Aorta (tissue), 5 donors: ENCODE results near the gene CLOCK. TPM values are rescaled to one million over a fixed set of nuclear protein-coding genes. Genes with fewer than 3 reads are reported as not detected.
A peak's percentile ranks its signal among the peaks of the same experiment; 100 is the strongest.

ENCODE experiments used
- ATAC-seq: fragments of 200-7000 bp; cut with Tn5 transposase; one replicate; pipeline ENCODE4 v1.9.1; 2022; ENCODE audit warnings: moderate library complexity; ENCODE audit not compliant: low FRiP score
- DNase-seq, 2 donors: peaks; one replicate each; pipeline ENCODE4 v3.0.0-alpha.2; 2020
- H3K27ac ChIP-seq, 2 donors: one replicate each; pipeline ENCODE4 v1.5.1; 2013; ENCODE audit warnings: low read length in 2 of 2, mild to moderate bottlenecking in 2 of 2, moderate library complexity in 2 of 2, control low read depth in 1 of 2, inconsistent platforms in 1 of 2, low read depth in 1 of 2
- H3K27me3 ChIP-seq, 2 donors: one replicate each; pipeline ENCODE4 v1.6.1; 2013; ENCODE audit warnings: control low read depth in 1 of 2, low read length in 1 of 2, mild to moderate bottlenecking in 1 of 2, moderate library complexity in 1 of 2; ENCODE audit not compliant: insufficient read depth in 2 of 2, control insufficient read depth in 1 of 2
- H3K36me3 ChIP-seq, 2 donors: one replicate each; pipeline ENCODE4 v1.6.1; 2013; ENCODE audit warnings: control low read depth in 1 of 2, low read length in 1 of 2, mild to moderate bottlenecking in 1 of 2; ENCODE audit not compliant: insufficient read depth in 2 of 2, control insufficient read depth in 1 of 2
- H3K4me1 ChIP-seq, 2 donors: one replicate each; pipeline ENCODE4 v1.6.1; 2013; ENCODE audit warnings: low read length in 2 of 2, control low read depth in 1 of 2, mild to moderate bottlenecking in 1 of 2, moderate library complexity in 1 of 2; ENCODE audit not compliant: insufficient read depth in 2 of 2, control insufficient read depth in 1 of 2
- H3K4me3 ChIP-seq, 2 donors: one replicate each; pipeline ENCODE4 v1.5.1; 2013; ENCODE audit warnings: low read length in 2 of 2, control low read depth in 1 of 2, mild to moderate bottlenecking in 1 of 2
- H3K9me3 ChIP-seq: one replicate; pipeline ENCODE4 v1.6.1; 2013; ENCODE audit warnings: mild to moderate bottlenecking, low read length; ENCODE audit not compliant: control insufficient read depth
- WGBS, 2 donors: extraction: QIAGEN DNeasy Blood & Tissue Kit; methylation state at CpG; one replicate each; pipeline ENCODE4 v1.1.7; 2013; 5-methylcytosine and 5-hydroxymethylcytosine counted together
- intact Hi-C, 2 donors: fragments of 100-400 bp; cut with DNase I; formaldehyde crosslinking; loops; one replicate each; pipeline versions ENCODE4 v1.14.2 to v1.15.0; 2022
- polyA plus RNA-seq, 2 donors: library from polyadenylated mRNA; stranded (reverse); fragments of 200-250 nt; gene quantifications; one replicate each; pipeline ENCODE4 v1.2.3, GENCODE V29; 2013
- total RNA-seq, 2 donors: library from RNA; stranded (reverse); fragmentation: NEBNext Ultra II Directional; extraction: Animal tissue kit (Norgen Biotek cat#: 25700); gene quantifications; one replicate each; pipeline ENCODE4 v1.2.1, GENCODE V29; 2021
- donor health status: healthy with polysubstance abuse.
- donor health status: Bipolar disorder and iron deficiency.
- donor health status: DM: no; HTN: no; CAD: no.
- donor health status: DM: no; HTN: no; CAD: no.
- donor health status: DM: yes; HTN: yes; CAD: no.

CLOCK gene
- total and polyA plus RNA-seq, 4 donors: 4.8 to 36.8 (median 19.0) TPM

DNA sequence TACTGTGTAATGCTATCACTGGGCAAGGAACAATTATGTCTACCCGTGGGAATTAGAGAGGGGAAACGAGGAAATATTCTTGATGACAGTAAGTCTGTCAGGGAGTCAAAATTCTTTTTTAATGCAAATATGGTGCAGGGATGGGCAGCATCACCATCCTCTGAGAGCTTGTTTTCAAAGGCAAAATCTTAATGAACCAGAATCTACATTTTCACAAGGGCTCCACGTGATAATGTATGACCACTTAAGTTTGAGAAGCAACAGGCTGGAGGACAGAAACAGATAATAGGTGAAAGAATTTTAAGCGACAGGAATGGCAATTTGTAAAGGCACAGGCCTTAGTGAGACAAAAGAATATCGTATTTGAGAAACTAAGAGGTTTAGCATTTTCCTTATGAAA lies 63.4 kb downstream of the CLOCK start:
- DNase-seq (no peak), ATAC-seq (no peak)
- Histone ChIP-seq H3K4me1 (no peaks in the 10 kb centered on the region), H3K4me3 (no peak overlapping the region), H3K27me3 (no peaks in the 10 kb centered on the region), H3K27ac (no peak overlapping the region), H3K9me3 (no peaks in the 10 kb centered on the region), H3K36me3 (no peaks in the 10 kb centered on the region)
- 78 to 84% methylated on average over 5 of the region's 5 CpGs for WGBS, 2 donors
- intact Hi-C loops: no loop called here

- WGBS, 2 donors: 94 to 96% methylated on average over 6 of the region's 6 CpGs
- intact Hi-C loops: no loop called here
- ATAC-seq (no peak), DNase-seq (no peak)
- Histone ChIP-seq H3K27ac (no peak overlapping the region), H3K4me1 (no peaks in the 10 kb centered on the region), H3K27me3 (no peaks in the 10 kb centered on the region), H3K9me3 (no peaks in the 10 kb centered on the region), H3K36me3 (peaks cover 3 to 5% of the 10 kb centered on the region in 2 donors), H3K4me3 (no peak overlapping the region)
Measured at GRCh38 chr4:55475394-55476243, 71.1 kb downstream of the CLOCK start.

DNA sequence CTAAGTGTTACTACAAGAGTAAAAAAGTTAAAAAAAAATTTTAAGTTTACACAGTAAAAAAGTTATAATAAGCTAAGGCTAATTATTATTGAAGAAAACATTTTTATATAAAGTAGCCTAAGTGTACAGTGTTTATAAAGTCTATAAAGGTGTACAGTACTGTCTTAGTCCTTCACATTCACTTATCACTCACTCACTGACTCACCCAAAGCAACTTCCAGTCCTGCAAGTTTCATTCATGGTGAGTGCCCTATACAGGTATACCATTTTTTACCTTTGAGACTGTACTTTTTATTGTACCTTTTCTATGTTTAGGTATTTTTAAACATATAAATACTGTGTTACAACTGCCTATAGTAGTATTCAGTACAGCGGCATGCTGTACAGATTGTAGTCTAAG lies 76.7 kb downstream of the CLOCK start:
- peaks cover 0 to 3% of the 10 kb centered on the region in 2 donors for H3K36me3 ChIP-seq
- H3K9me3 ChIP-seq: no peaks in the 10 kb centered on the region
- no peak for DNase-seq
- intact Hi-C loops: no loop called here
- H3K4me1 ChIP-seq: no peaks in the 10 kb centered on the region
- WGBS, 2 donors: 98 to 100% methylated on average over 1 of the region's 1 CpG
- H3K4me3 ChIP-seq: no peak overlapping the region
- H3K27ac ChIP-seq: no peak overlapping the region
- H3K27me3 ChIP-seq: no peaks in the 10 kb centered on the region
- no peak for ATAC-seq

DNA sequence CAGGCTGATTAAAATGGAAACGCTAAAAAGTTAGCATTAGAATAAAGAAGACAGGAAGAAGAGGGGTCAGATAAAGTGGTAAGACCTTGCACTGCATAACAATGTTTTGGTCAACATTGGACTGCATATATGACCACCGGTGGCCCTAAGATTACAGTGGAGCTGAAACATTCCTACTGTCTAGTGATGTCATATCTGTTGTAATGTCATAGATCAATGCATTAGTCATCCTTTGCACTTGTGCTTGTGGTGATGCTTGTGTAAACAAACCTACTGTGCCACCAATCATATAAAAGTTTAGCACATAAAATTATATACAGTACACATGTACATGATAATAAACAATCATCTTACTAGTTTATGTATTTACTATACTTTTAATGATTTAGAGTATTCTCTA lies 78.0 kb downstream of the CLOCK start:
- no peaks in the 10 kb centered on the region for H3K4me1 ChIP-seq
- DNase-seq (no peak), ATAC-seq (no peak)
- H3K36me3 ChIP-seq: no peaks in the 10 kb centered on the region
- intact Hi-C loops: no loop called here
- H3K27ac ChIP-seq: no peak overlapping the region
- no peak overlapping the region for H3K4me3 ChIP-seq
- no peaks in the 10 kb centered on the region for H3K27me3 ChIP-seq
- WGBS, 2 donors: 63 to 72% methylated on average over 2 of the region's 2 CpGs
- H3K9me3 ChIP-seq: no peaks in the 10 kb centered on the region

GRCh38 chr4:55466001-55466400 lies 80.7 kb downstream of the CLOCK start:
- no peaks in the 10 kb centered on the region for H3K4me1 ChIP-seq
- no peaks in the 10 kb centered on the region for H3K36me3 ChIP-seq
- intact Hi-C loops: no loop called here
- ATAC-seq (no peak), DNase-seq (no peak)
- no peaks in the 10 kb centered on the region for H3K9me3 ChIP-seq
- no peaks in the 10 kb centered on the region for H3K27me3 ChIP-seq
- no peak overlapping the region for H3K27ac ChIP-seq
- H3K4me3 ChIP-seq: no peak overlapping the region
- WGBS, 2 donors: 95 to 98% methylated on average over 3 of the region's 3 CpGs

- intact Hi-C loops: loop anchor here in 1 of 2 donors (10.0 kb wide), 1 partner anchor 86 kb away; the partner anchor contains the start of gene CLOCK
- Histone ChIP-seq H3K27me3 (no peaks in the 10 kb centered on the region), H3K36me3 (no peaks in the 10 kb centered on the region), H3K9me3 (no peaks in the 10 kb centered on the region), H3K4me1 (no peaks in the 10 kb centered on the region), H3K4me3 (no peak overlapping the region), H3K27ac (no peak overlapping the region)
- DNase-seq: no peak
- 59 to 71% methylated on average over 2 of the region's 2 CpGs for WGBS, 2 donors
- ATAC-seq: no peak
Measured at GRCh38 chr4:55458611-55459010, 88.1 kb downstream of the CLOCK start.

GRCh38 chr4:55458164-55458563 lies 88.5 kb downstream of the CLOCK start:
- no peak overlapping the region for H3K4me3 ChIP-seq
- WGBS, 2 donors: 40 to 58% methylated on average over 5 of the region's 5 CpGs
- H3K27me3 ChIP-seq: no peaks in the 10 kb centered on the region
- no peak for ATAC-seq
- H3K36me3 ChIP-seq: no peaks in the 10 kb centered on the region
- H3K27ac ChIP-seq: no peak overlapping the region
- intact Hi-C loops: loop anchor here in 1 of 2 donors (10.0 kb wide), 1 partner anchor 87 kb away; the partner anchor contains the start of gene CLOCK
- H3K4me1 ChIP-seq: no peaks in the 10 kb centered on the region
- DNase-seq: no peak
- no peaks in the 10 kb centered on the region for H3K9me3 ChIP-seq

GRCh38 chr4:55450566-55450965 lies 96.1 kb downstream of the CLOCK start:
- intact Hi-C loops: loop anchor here in 1 of 2 donors (10.0 kb wide), 1 partner anchor 94 kb away; the partner anchor contains the start of gene CLOCK
- Histone ChIP-seq H3K9me3 (no peaks in the 10 kb centered on the region), H3K4me3 (no peak overlapping the region), H3K27me3 (no peaks in the 10 kb centered on the region), H3K36me3 (peaks cover 0 to 5% of the 10 kb centered on the region in 2 donors), H3K4me1 (no peaks in the 10 kb centered on the region), H3K27ac (peak overlapping the region in 1 of 2 donors; percentile 25)
- DNase-seq (no peak), ATAC-seq (no peak)
- WGBS, 2 donors: 68 to 70% methylated on average over 8 of the region's 8 CpGs

DNA sequence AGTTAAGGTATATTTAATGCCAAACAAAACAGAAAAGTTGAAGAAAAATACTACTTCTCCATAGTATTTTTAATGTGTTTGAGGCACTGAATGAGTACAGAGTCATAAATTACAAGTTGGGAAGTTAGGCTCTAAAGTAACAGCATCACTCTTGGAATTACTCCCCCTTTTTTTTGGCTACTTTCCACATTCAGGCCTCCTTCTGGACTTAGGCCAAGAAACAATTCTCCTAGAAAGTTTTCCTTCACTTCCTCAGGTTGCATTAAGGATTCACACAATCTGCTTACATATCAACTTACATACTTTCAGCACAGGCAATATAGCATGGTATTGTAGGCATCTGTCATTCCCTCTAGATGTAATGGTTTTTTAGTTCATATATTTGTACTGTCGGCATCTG lies 98.9 kb downstream of the CLOCK start:
- 33 to 38% methylated on average over 1 of the region's 1 CpG for WGBS, 2 donors
- Histone ChIP-seq H3K36me3 (peaks cover 1 to 5% of the 10 kb centered on the region in 2 donors), H3K9me3 (no peaks in the 10 kb centered on the region), H3K4me3 (no peak overlapping the region), H3K27ac (no peak overlapping the region), H3K4me1 (no peaks in the 10 kb centered on the region), H3K27me3 (no peaks in the 10 kb centered on the region)
- DNase-seq (no peak), ATAC-seq (no peak)
- intact Hi-C loops: loop anchor here in 1 of 2 donors (10.0 kb wide), 3 partner anchors 97 to 287 kb away; partner anchors contain the start of genes CLOCK and SRD5A3
